SK-N-SH (cell line): ENCODE results near the gene CYP26A1. TPM values are rescaled to one million over a fixed set of nuclear protein-coding genes. Genes with fewer than 3 reads are reported as not detected.
A peak's percentile ranks its signal among the peaks of the same experiment; 100 is the strongest.

ENCODE experiments used
- CTCF ChIA-PET: fragments of 300-600, 350-600 bp; formaldehyde crosslinking; extraction: SDS; loops from one replicate; lab custom pipeline; 2021; lab: Yijun Ruan, JAX
- POLR2A ChIA-PET: fragments of 350-600 bp; sonication (Branson Sonifier 250); formaldehyde crosslinking; extraction: SDS; loops from one replicate; lab custom pipeline; 2020; ENCODE audit warnings: antibody characterized with exemption, inconsistent platforms; lab: Yijun Ruan, JAX
- DNase-seq: peaks from one replicate; pipeline ENCODE4 v3.0.0; 2012
- H2AFZ ChIP-seq: fragments of 200-600 bp; sonication (generic); 2 replicates; pipeline ENCODE4 v1.8.1; 2016; ENCODE audit warnings: antibody characterized with exemption, mild to moderate bottlenecking, low read depth
- H3F3A ChIP-seq: fragments of 200-600 bp; sonication (generic); replicated peaks from 2 replicates; pipeline ENCODE3; 2016; ENCODE audit warnings: antibody characterized with exemption, mild to moderate bottlenecking; ENCODE audit not compliant: insufficient read depth
- H3K27ac ChIP-seq, 2 experiments: fragments of 200-500 bp in 1 of 2; fragments of 200-600 bp in 1 of 2; sonication (Bioruptor generic) in 1 of 2; sonication (generic), shearing (Covaris generic) in 1 of 2; 2 replicates each; pipeline versions ENCODE4 v1.5.1 to v1.6.1; 2014 to 2016; ENCODE audit warnings: low read depth in 2 of 2, inconsistent platforms in 1 of 2, low read length in 1 of 2, mild to moderate bottlenecking in 1 of 2, mixed read lengths in 1 of 2
- H3K27me3 ChIP-seq: fragments of 200-600 bp; sonication (generic), shearing (Covaris generic); 2 replicates; pipeline ENCODE4 v1.6.1; 2016; ENCODE audit warnings: mixed run types; ENCODE audit not compliant: insufficient read depth
- H3K36me3 ChIP-seq, 2 experiments: fragments of 200-500 bp in 1 of 2; fragments of 200-600 bp in 1 of 2; sonication (Bioruptor generic) in 1 of 2; sonication (generic) in 1 of 2; replicated peaks in 1 of 2; 2 replicates each; pipeline versions ENCODE3 to v1.5.1; 2014 to 2016; ENCODE audit warnings: low read length in 1 of 2, mild to moderate bottlenecking in 1 of 2; ENCODE audit not compliant: insufficient read depth in 2 of 2, control insufficient read depth in 1 of 2
- H3K4me1 ChIP-seq, 2 experiments: fragments of 200-500 bp in 1 of 2; fragments of 200-600 bp in 1 of 2; sonication (Bioruptor generic) in 1 of 2; sonication (generic), shearing (Covaris generic) in 1 of 2; 2 replicates each; pipeline versions ENCODE4 v1.5.1 to v1.6.1; 2014 to 2016; ENCODE audit warnings: low read depth in 1 of 2, low read length in 1 of 2, mixed run types in 1 of 2; ENCODE audit not compliant: insufficient read depth in 2 of 2, control insufficient read depth in 1 of 2
- H3K4me2 ChIP-seq: fragments of 200-600 bp; sonication (generic), shearing (Covaris generic); 2 replicates; pipeline ENCODE4 v1.6.1; 2017; ENCODE audit warnings: mixed run types
- H3K4me3 ChIP-seq, 2 experiments: fragments of 200-500 bp in 1 of 2; fragments of 200-600 bp in 1 of 2; sonication (Bioruptor generic) in 1 of 2; sonication (generic), shearing (Covaris generic) in 1 of 2; 2 replicates each; pipeline versions ENCODE4 v1.5.1 to v1.8.1; 2014 to 2016; ENCODE audit warnings: low read depth in 2 of 2, inconsistent platforms in 1 of 2, low read length in 1 of 2, mild to moderate bottlenecking in 1 of 2, mixed read lengths in 1 of 2, moderate library complexity in 1 of 2
- H3K79me2 ChIP-seq: fragments of 200-600 bp; sonication (generic); 2 replicates; pipeline ENCODE4 v1.8.1; 2017; ENCODE audit warnings: mild to moderate bottlenecking; ENCODE audit not compliant: insufficient read depth
- H3K9ac ChIP-seq: fragments of 200-600 bp; sonication (generic); 2 replicates; pipeline ENCODE4 v1.6.1; 2017; ENCODE audit warnings: mixed run types
- H3K9me2 ChIP-seq: fragments of 200-600 bp; sonication (generic); 2 replicates; pipeline ENCODE4 v1.6.1; 2017; ENCODE audit warnings: mixed run types
- H3K9me3 ChIP-seq: fragments of 200-600 bp; sonication (generic); 2 replicates; pipeline ENCODE4 v1.6.1; 2017; ENCODE audit warnings: mixed run types, mild to moderate bottlenecking, moderate library complexity
- H4K20me1 ChIP-seq: fragments of 200-600 bp; sonication (generic); 2 replicates; pipeline ENCODE4 v1.6.1; 2017; ENCODE audit warnings: mild to moderate bottlenecking, mixed run types; ENCODE audit not compliant: insufficient read depth
- CHD2 ChIP-seq: fragments of 150-350 bp; IDR thresholded peaks from 2 replicates; pipeline ENCODE4 v1.6.1; 2018; ENCODE audit warnings: low read length; ENCODE audit not compliant: partially characterized antibody
- ELF1 ChIP-seq: IDR thresholded peaks from 2 replicates; pipeline ENCODE4 v1.4.0; 2012
- EP300 ChIP-seq, 2 experiments: IDR thresholded peaks; 2 replicates each; pipeline versions ENCODE4 v1.4.0 to v1.6.1; 2012; ENCODE audit warnings: borderline replicate concordance in 1 of 2, low read depth in 1 of 2, low read length in 1 of 2
- FOSL2 ChIP-seq: IDR thresholded peaks from 2 replicates; pipeline ENCODE4 v1.4.0; 2012; ENCODE audit warnings: low read depth, mild to moderate bottlenecking, moderate library complexity, borderline replicate concordance
- FOXM1 ChIP-seq: IDR thresholded peaks from 2 replicates; pipeline ENCODE4 v1.4.0; 2012; ENCODE audit warnings: low read depth, mild to moderate bottlenecking
- GABPA ChIP-seq: IDR thresholded peaks from 2 replicates; pipeline ENCODE4 v1.4.0; 2012; ENCODE audit warnings: low read depth, mild to moderate bottlenecking
- JUND ChIP-seq: IDR thresholded peaks from 2 replicates; pipeline ENCODE4 v1.4.0; 2012
- MEF2A ChIP-seq: IDR thresholded peaks from 2 replicates; pipeline ENCODE4 v1.4.0; 2012; ENCODE audit warnings: low read depth, borderline replicate concordance
- MXI1 ChIP-seq: IDR thresholded peaks from 2 replicates; pipeline ENCODE4 v1.6.1; 2012; ENCODE audit warnings: mild to moderate bottlenecking, low read depth, low read length, improper control_type of control experiment
- NFIC ChIP-seq: IDR thresholded peaks from 2 replicates; pipeline ENCODE4 v1.4.0; 2012; ENCODE audit warnings: borderline replicate concordance
- PBX3 ChIP-seq: IDR thresholded peaks from 2 replicates; pipeline ENCODE4; 2012
- POLR2AphosphoS5 ChIP-seq: IDR thresholded peaks from 2 replicates; pipeline ENCODE4 v1.6.1; 2012; ENCODE audit warnings: low read depth, low read length
- RCOR1 ChIP-seq: fragments of 150-350 bp; IDR thresholded peaks from 2 replicates; pipeline ENCODE4 v1.6.1; 2017; ENCODE audit warnings: antibody characterized with exemption, low read length
- REST ChIP-seq: IDR thresholded peaks from 2 replicates; pipeline ENCODE4 v1.6.1; 2012; ENCODE audit warnings: mild to moderate bottlenecking, low read depth, low read length, moderate library complexity
- RFX5 ChIP-seq: IDR thresholded peaks from 2 replicates; pipeline ENCODE4 v1.6.1; 2012; ENCODE audit warnings: mild to moderate bottlenecking, improper control_type of control experiment, low read length
- RXRA ChIP-seq: IDR thresholded peaks from 2 replicates; pipeline ENCODE4 v1.4.0; 2012; ENCODE audit warnings: low read depth, mild to moderate bottlenecking, borderline replicate concordance
- SIN3A ChIP-seq: IDR thresholded peaks from 2 replicates; pipeline ENCODE4 v1.6.1; 2012; ENCODE audit warnings: low read depth, mild to moderate bottlenecking, low read length, moderate library complexity, borderline replicate concordance
- SMC3 ChIP-seq: IDR thresholded peaks from 2 replicates; pipeline ENCODE4 v1.6.1; 2012; ENCODE audit warnings: low read depth, low read length, improper control_type of control experiment
- TAF1 ChIP-seq: IDR thresholded peaks from 2 replicates; pipeline ENCODE4 v1.6.1; 2012; ENCODE audit warnings: low read depth, mild to moderate bottlenecking, low read length, moderate library complexity, borderline replicate concordance
- TCF12 ChIP-seq: IDR thresholded peaks from 2 replicates; pipeline ENCODE4 v1.4.0; 2012
- TEAD4 ChIP-seq: IDR thresholded peaks from 2 replicates; pipeline ENCODE4 v1.4.0; 2012; ENCODE audit warnings: mild to moderate bottlenecking, borderline replicate concordance; ENCODE audit not compliant: insufficient read depth
- polyA plus RNA-seq, 3 experiments: library from polyadenylated mRNA; depleted of rRNA; stranded (reverse); fragments of >200 nt; gene quantifications; 2 replicates each; pipeline ENCODE4 v1.2.3, GENCODE V29; 2012
- TF ChIP-seq, protein P1 (sequence below): IDR thresholded peaks from 2 replicates; pipeline ENCODE4 v1.4.0; 2012; ENCODE audit warnings: low read depth, borderline replicate concordance
- TF ChIP-seq, protein P2 (sequence below): IDR thresholded peaks from 2 replicates; pipeline ENCODE4 v1.4.0; 2012; ENCODE audit warnings: low read depth
- TF ChIP-seq, protein P3 (sequence below): fragments of 200-600 bp; sonication (generic); IDR thresholded peaks from 2 replicates; pipeline ENCODE4 v1.6.1; 2017; ENCODE audit warnings: antibody characterized with exemption, mild to moderate bottlenecking, moderate library complexity

Gene CYP26A1
- polyA plus RNA-seq, 1 of the 3 experiments (the other 2 are of a cell fraction), result not detected

GRCh38 chr10:93030409-93030808 lies 43.3 kb upstream of the CYP26A1 start:
- Histone ChIP-seq H3K9me3 (no peaks in the 10 kb centered on the region), H3K9ac (no peak overlapping the region; the same call in 1 of the 2 replicates), H2AFZ (peak overlapping the region; percentile 76), H3K4me1 (peaks cover 0 to 34% of the 10 kb centered on the region in 2 experiments; a peak in 3 of 4 replicates), H4K20me1 (no peaks in the 10 kb centered on the region), H3K27me3 (no peaks in the 10 kb centered on the region), H3F3A (peaks cover 15% of the 10 kb centered on the region), H3K4me2 (peak overlapping the region; percentile 45), H3K4me3 (no peak overlapping the region), H3K79me2 (no peaks in the 10 kb centered on the region), H3K27ac (peak overlapping the region; percentile 66 to 72; a peak in 3 of 4 replicates), H3K9me2 (no peaks in the 10 kb centered on the region), H3K36me3 (no peaks in the 10 kb centered on the region)
- DNase-seq, result no peak
- POLR2A ChIA-PET, result no interaction called here
- TF ChIP-seq FOXM1, result no peak
- TF ChIP-seq EP300 (IDR thresholded peaks at IDR 0.05; ENCODE audit: borderline replicate concordance in 1 of 2, low read depth in 1 of 2, low read length in 1 of 2), result peak in 1 of 2 experiments; percentile 52; a peak in 1 of 4 replicates
- TF ChIP-seq RXRA, result 0 out of 2 replicates have a peak, but pooled peaks have one; percentile 28
- no peak for TF ChIP-seq TAF1
- TF ChIP-seq NFIC, result no peak; the same call in 1 of the 2 replicates
- peak; percentile 84 for TF ChIP-seq JUND
- TF ChIP-seq ELF1, result no peak
- TF ChIP-seq, protein P1, sequence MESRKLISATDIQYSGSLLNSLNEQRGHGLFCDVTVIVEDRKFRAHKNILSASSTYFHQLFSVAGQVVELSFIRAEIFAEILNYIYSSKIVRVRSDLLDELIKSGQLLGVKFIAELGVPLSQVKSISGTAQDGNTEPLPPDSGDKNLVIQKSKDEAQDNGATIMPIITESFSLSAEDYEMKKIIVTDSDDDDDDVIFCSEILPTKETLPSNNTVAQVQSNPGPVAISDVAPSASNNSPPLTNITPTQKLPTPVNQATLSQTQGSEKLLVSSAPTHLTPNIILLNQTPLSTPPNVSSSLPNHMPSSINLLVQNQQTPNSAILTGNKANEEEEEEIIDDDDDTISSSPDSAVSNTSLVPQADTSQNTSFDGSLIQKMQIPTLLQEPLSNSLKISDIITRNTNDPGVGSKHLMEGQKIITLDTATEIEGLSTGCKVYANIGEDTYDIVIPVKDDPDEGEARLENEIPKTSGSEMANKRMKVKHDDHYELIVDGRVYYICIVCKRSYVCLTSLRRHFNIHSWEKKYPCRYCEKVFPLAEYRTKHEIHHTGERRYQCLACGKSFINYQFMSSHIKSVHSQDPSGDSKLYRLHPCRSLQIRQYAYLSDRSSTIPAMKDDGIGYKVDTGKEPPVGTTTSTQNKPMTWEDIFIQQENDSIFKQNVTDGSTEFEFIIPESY, result no peak
- TF ChIP-seq MEF2A, result no peak
- no peak for TF ChIP-seq SIN3A
- TF ChIP-seq, protein P2, sequence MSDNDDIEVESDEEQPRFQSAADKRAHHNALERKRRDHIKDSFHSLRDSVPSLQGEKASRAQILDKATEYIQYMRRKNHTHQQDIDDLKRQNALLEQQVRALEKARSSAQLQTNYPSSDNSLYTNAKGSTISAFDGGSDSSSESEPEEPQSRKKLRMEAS, result no peak
- TF ChIP-seq FOSL2, result peak; percentile 94
- TF ChIP-seq CHD2, result no peak
- peak; percentile 57; the same call in 1 of the 2 replicates for TF ChIP-seq TEAD4
- TF ChIP-seq TCF12, result peak; percentile 50
- TF ChIP-seq POLR2AphosphoS5, result peak; percentile 27; the same call in 1 of the 2 replicates
- TF ChIP-seq MXI1, result no peak
- TF ChIP-seq SMC3, result no peak
- TF ChIP-seq REST, result no peak
- no peak for TF ChIP-seq PBX3
- no peak for TF ChIP-seq RCOR1
- TF ChIP-seq, protein P3, sequence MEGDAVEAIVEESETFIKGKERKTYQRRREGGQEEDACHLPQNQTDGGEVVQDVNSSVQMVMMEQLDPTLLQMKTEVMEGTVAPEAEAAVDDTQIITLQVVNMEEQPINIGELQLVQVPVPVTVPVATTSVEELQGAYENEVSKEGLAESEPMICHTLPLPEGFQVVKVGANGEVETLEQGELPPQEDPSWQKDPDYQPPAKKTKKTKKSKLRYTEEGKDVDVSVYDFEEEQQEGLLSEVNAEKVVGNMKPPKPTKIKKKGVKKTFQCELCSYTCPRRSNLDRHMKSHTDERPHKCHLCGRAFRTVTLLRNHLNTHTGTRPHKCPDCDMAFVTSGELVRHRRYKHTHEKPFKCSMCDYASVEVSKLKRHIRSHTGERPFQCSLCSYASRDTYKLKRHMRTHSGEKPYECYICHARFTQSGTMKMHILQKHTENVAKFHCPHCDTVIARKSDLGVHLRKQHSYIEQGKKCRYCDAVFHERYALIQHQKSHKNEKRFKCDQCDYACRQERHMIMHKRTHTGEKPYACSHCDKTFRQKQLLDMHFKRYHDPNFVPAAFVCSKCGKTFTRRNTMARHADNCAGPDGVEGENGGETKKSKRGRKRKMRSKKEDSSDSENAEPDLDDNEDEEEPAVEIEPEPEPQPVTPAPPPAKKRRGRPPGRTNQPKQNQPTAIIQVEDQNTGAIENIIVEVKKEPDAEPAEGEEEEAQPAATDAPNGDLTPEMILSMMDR, result no peak
- no peak for TF ChIP-seq RFX5
- no peak for TF ChIP-seq GABPA
- CTCF ChIA-PET, result no interaction called here
